ENCODE measurements around the gene SEC14L3. TPM values are rescaled to one million over a fixed set of nuclear protein-coding genes. Genes with fewer than 3 reads are reported as not detected.

The SEC14L3 gene
- total and polyA plus RNA-seq, 2 donors (not counting 1 experiment from before 2014, with no cell fraction given) = not detected

- no peak overlapping the region for H3K27ac ChIP-seq (ENCODE audit: low read length in 2 of 2)
- H3K9me3 ChIP-seq (ENCODE audit: control extremely low read depth in 1 of 3, control insufficient read depth in 2 of 3, insufficient read depth in 1 of 3, low read length in 2 of 3) = no peaks in the 10 kb centered on the region
- Mint-ChIP-seq H3K4me3 (no peak overlapping the region), H3K4me1 (no peaks in the 10 kb centered on the region), H3K27me3 (peaks cover 22% of the 10 kb centered on the region), H3K9me3 (ENCODE audit: insufficient read depth) (no peaks in the 10 kb centered on the region), H3K27ac (no peak overlapping the region)
- no peak for DNase-seq
- ChIA-PET CTCF (interaction anchor here (0.6 kb wide), 1 partner anchor 117 kb away, joined by 3 read pairs; no protein-coding TSS in a partner anchor), POLR2A (no interaction called here)
- TF ChIP-seq CTCF (IDR thresholded peaks at IDR 0.05) (no peak), EZH2 (IDR thresholded peaks at IDR 0.05; ENCODE audit: borderline replicate concordance, insufficient read depth, low read depth, low read length, poor library complexity, severe bottlenecking) (no peak)
- H3K4me1 ChIP-seq (ENCODE audit: control insufficient read depth in 2 of 2, insufficient read depth in 2 of 2, low read length in 2 of 2) = no peaks in the 10 kb centered on the region
- H3K4me3 ChIP-seq (ENCODE audit: control extremely low read depth in 1 of 5, extremely low read depth in 1 of 5, insufficient read depth in 1 of 5, low read depth in 2 of 5, low read length in 4 of 5) = no peak overlapping the region
- no peaks in the 10 kb centered on the region for H3K36me3 ChIP-seq (replicated peaks in 1 of 2; ENCODE audit: control extremely low read depth in 1 of 2, control insufficient read depth in 1 of 2, extremely low read depth in 1 of 2, insufficient read depth in 2 of 2, low read length in 1 of 2)
- WGBS (ENCODE audit: insufficient coverage) = 75% methylated on average over 3 of the region's 3 CpGs
- no peak overlapping the region for H3K9ac ChIP-seq (ENCODE audit: low read length)
- no peaks in the 10 kb centered on the region for H3K79me2 ChIP-seq (ENCODE audit: control insufficient read depth, insufficient read depth, low read length)
- no peak overlapping the region for H2AFZ ChIP-seq (ENCODE audit: insufficient read depth, low read depth, low read length, poor library complexity, severe bottlenecking)
- H4K20me1 ChIP-seq (ENCODE audit: control insufficient read depth, insufficient read depth, low read length, poor library complexity, severe bottlenecking) = no peaks in the 10 kb centered on the region
- H3K4me2 ChIP-seq (replicated peaks; ENCODE audit: low read depth, low read length, poor library complexity, severe bottlenecking) = no peak overlapping the region
- H3K27me3 ChIP-seq (replicated peaks in 1 of 4; ENCODE audit: control extremely low read depth in 1 of 4, control insufficient read depth in 3 of 4, insufficient read depth in 4 of 4, low read length in 3 of 4) = peaks cover 0 to 18% (median 8%) of the 10 kb centered on the region in 4 experiments
- no peak for ATAC-seq (ENCODE audit: low read depth)
- intact Hi-C loops (cut with micrococcal nuclease) = no loop called here
Observed at GRCh38 chr22:30502911-30503310, 31.1 kb upstream of the SEC14L3 start.

GRCh38 chr22:30502153-30502552, 30.3 kb upstream of the SEC14L3 start:
- Histone ChIP-seq H2AFZ (ENCODE audit: insufficient read depth, low read depth, low read length, poor library complexity, severe bottlenecking) (no peak overlapping the region), H3K4me2 (replicated peaks; ENCODE audit: low read depth, low read length, poor library complexity, severe bottlenecking) (no peak overlapping the region), H3K27ac (ENCODE audit: low read length in 2 of 2) (no peak overlapping the region), H3K9me3 (ENCODE audit: control extremely low read depth in 1 of 3, control insufficient read depth in 2 of 3, insufficient read depth in 1 of 3, low read length in 2 of 3) (no peaks in the 10 kb centered on the region), H3K4me1 (ENCODE audit: control insufficient read depth in 2 of 2, insufficient read depth in 2 of 2, low read length in 2 of 2) (no peaks in the 10 kb centered on the region), H3K27me3 (replicated peaks in 1 of 4; ENCODE audit: control extremely low read depth in 1 of 4, control insufficient read depth in 3 of 4, insufficient read depth in 4 of 4, low read length in 3 of 4) (peaks cover 0 to 18% (median 8%) of the 10 kb centered on the region in 4 experiments), H3K9ac (ENCODE audit: low read length) (no peak overlapping the region), H4K20me1 (ENCODE audit: control insufficient read depth, insufficient read depth, low read length, poor library complexity, severe bottlenecking) (no peaks in the 10 kb centered on the region), H3K79me2 (ENCODE audit: control insufficient read depth, insufficient read depth, low read length) (no peaks in the 10 kb centered on the region), H3K4me3 (ENCODE audit: control extremely low read depth in 1 of 5, extremely low read depth in 1 of 5, insufficient read depth in 1 of 5, low read depth in 2 of 5, low read length in 4 of 5) (no peak overlapping the region), H3K36me3 (replicated peaks in 1 of 2; ENCODE audit: control extremely low read depth in 1 of 2, control insufficient read depth in 1 of 2, extremely low read depth in 1 of 2, insufficient read depth in 2 of 2, low read length in 1 of 2) (no peaks in the 10 kb centered on the region)
- ChIA-PET POLR2A (interaction anchor here (0.7 kb wide), 1 partner anchor 89 kb away, joined by 4 read pairs; no protein-coding TSS in a partner anchor), CTCF (no interaction called here)
- 100% methylated on average over 1 of the region's 4 CpGs for WGBS (ENCODE audit: insufficient coverage)
- no peak for DNase-seq
- peaks cover 22% of the 10 kb centered on the region for H3K27me3 Mint-ChIP-seq
- TF ChIP-seq EZH2 (IDR thresholded peaks at IDR 0.05; ENCODE audit: borderline replicate concordance, insufficient read depth, low read depth, low read length, poor library complexity, severe bottlenecking) (no peak), CTCF (IDR thresholded peaks at IDR 0.05) (no peak)
- ATAC-seq (ENCODE audit: low read depth) = no peak
- intact Hi-C loops (cut with micrococcal nuclease) = no loop called here
- H3K4me1 Mint-ChIP-seq = no peaks in the 10 kb centered on the region
- no peak overlapping the region for H3K4me3 Mint-ChIP-seq
- no peak overlapping the region for H3K27ac Mint-ChIP-seq
- no peaks in the 10 kb centered on the region for H3K9me3 Mint-ChIP-seq (ENCODE audit: insufficient read depth)
